Activated B cell treated with CpG ODN at 0.5 μM for 24 hours (primary cell): Measurements from ENCODE around the gene FGF6. TPM values are rescaled to one million over a fixed set of nuclear protein-coding genes. Genes with fewer than 3 reads are reported as not detected.
A peak's percentile ranks its signal among the peaks of the same experiment; 100 is the strongest.

Experiments used
- ATAC-seq: fragments of 200-7000 bp; cut with Tn5 transposase; one replicate; pipeline ENCODE4 v1.10.0; 2021; ENCODE audit warnings: low read depth, mild to moderate bottlenecking, moderate library complexity
- CTCF ChIA-PET: fragments of 350-600 bp; sonication (Branson Sonifier 250); formaldehyde crosslinking; loops from one replicate; lab custom pipeline; 2021; ENCODE audit warnings: antibody characterized with exemption; lab: Charles Lee
- POLR2A ChIA-PET: fragments of 350-600 bp; sonication (Branson Sonifier 250); formaldehyde crosslinking; loops from one replicate; lab custom pipeline; 2021; ENCODE audit warnings: antibody characterized with exemption; lab: Charles Lee
- DNase-seq: peaks from one replicate; pipeline ENCODE4 v3.0.0; 2022
- H3K27ac Mint-ChIP-seq: one replicate; pipeline ENCODE4 v1.8.0; 2020; ENCODE audit warnings: mixed read lengths
- H3K27me3 Mint-ChIP-seq: one replicate; pipeline ENCODE4 v1.8.0; 2021; ENCODE audit warnings: mixed read lengths
- H3K36me3 Mint-ChIP-seq: one replicate; pipeline ENCODE4 v1.8.0; 2021; ENCODE audit warnings: low read depth, mixed read lengths
- H3K4me1 Mint-ChIP-seq: one replicate; pipeline ENCODE4 v1.8.0; 2021; ENCODE audit warnings: mixed read lengths
- H3K4me3 Mint-ChIP-seq: one replicate; pipeline ENCODE4 v1.8.0; 2020; ENCODE audit warnings: mild to moderate bottlenecking, mixed read lengths
- H3K9me3 Mint-ChIP-seq: one replicate; pipeline ENCODE4 v1.8.0; 2020; ENCODE audit warnings: mixed read lengths
- intact Hi-C: fragments of 100-400 bp; cut with micrococcal nuclease; formaldehyde crosslinking; loops from one replicate; pipeline ENCODE4 v1.15.1; 2024
- total RNA-seq: library from RNA; stranded (reverse); gene quantifications from 2 replicates; pipeline ENCODE4 v1.2.3, GENCODE V29; 2022
- TF ChIP-seq, protein P1 (sequence below): fragments of 200-600 bp; IDR thresholded peaks from one replicate; pipeline ENCODE4 v1.8.0; 2022; ENCODE audit warnings: antibody characterized with exemption, mild to moderate bottlenecking

Gene FGF6
- total RNA-seq, 1 donor from 2014 or later, result not detected

DNA sequence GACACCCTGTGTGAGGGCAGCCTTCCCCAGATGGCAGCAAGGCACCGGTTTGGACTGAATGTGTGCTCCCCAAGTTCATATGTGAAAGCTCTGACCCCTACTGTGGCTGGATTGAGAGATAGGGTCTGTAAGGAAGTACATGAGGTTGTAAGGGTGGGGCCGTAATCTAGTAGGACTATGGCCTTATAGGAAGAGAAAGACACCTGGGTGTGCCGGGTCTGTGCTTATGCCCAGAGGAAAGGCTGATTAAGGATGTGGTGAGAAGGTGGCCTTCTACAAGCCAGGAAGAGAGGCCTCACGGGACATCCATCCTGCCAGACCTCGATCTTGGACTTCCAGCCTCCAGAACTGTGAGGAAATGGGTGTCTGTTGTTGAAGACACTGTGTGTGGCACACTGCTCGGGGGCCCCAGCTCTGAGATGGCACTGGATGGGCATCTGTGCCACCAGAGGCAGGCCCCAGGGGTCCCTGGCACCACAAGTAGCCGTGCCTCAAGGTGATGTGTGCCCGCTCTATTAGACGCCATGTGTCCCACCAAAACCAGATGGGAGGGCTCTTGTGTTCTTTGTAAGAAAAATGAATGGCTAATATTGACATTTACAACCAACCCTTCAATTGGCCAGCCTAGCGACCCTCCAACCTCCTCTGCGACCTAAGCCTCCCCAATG lies 22.0 kb downstream of the FGF6 start:
- TF ChIP-seq, protein P1, sequence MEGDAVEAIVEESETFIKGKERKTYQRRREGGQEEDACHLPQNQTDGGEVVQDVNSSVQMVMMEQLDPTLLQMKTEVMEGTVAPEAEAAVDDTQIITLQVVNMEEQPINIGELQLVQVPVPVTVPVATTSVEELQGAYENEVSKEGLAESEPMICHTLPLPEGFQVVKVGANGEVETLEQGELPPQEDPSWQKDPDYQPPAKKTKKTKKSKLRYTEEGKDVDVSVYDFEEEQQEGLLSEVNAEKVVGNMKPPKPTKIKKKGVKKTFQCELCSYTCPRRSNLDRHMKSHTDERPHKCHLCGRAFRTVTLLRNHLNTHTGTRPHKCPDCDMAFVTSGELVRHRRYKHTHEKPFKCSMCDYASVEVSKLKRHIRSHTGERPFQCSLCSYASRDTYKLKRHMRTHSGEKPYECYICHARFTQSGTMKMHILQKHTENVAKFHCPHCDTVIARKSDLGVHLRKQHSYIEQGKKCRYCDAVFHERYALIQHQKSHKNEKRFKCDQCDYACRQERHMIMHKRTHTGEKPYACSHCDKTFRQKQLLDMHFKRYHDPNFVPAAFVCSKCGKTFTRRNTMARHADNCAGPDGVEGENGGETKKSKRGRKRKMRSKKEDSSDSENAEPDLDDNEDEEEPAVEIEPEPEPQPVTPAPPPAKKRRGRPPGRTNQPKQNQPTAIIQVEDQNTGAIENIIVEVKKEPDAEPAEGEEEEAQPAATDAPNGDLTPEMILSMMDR, result no peak
- H3K4me1 Mint-ChIP-seq, result no peaks in the 10 kb centered on the region
- ATAC-seq (no peak), DNase-seq (no peak)
- ChIA-PET CTCF (interaction anchor here (1.0 to 1.3 kb wide), 2 partner anchors 13 kb away, joined by 3 read pairs; no protein-coding TSS in a partner anchor), POLR2A (interaction anchor here (0.6 kb wide), 1 partner anchor 369 kb away, joined by 4 read pairs; no protein-coding TSS in a partner anchor)
- no peaks in the 10 kb centered on the region for H3K9me3 Mint-ChIP-seq
- H3K27me3 Mint-ChIP-seq, result no peaks in the 10 kb centered on the region
- intact Hi-C loops, result loop anchor here (5.0 kb wide), 2 partner anchors 116 to 579 kb away; no protein-coding TSS in a partner anchor
- H3K27ac Mint-ChIP-seq, result no peak overlapping the region
- H3K36me3 Mint-ChIP-seq, result no peaks in the 10 kb centered on the region
- H3K4me3 Mint-ChIP-seq, result no peak overlapping the region

DNA sequence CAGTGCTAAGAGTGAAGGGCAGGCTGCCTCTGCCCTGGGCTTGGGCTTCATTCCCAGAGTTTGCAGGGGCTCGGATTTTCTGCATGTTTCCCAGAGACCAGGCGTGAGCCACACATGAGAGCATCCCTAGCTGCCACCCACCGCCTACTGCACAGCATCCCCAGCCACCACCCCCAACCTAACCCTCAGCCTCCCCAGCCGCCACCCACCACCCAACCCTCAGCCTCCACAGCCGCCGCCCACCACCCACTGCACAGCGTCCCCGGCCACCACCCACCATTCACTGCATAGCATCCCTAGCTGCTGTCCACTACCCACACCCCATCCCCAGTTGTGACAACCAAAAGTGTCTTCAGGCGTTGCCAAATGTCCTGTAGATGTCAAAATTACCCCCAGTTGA lies 22.6 kb downstream of the FGF6 start:
- ChIA-PET POLR2A (interaction anchor here (0.6 kb wide), 1 partner anchor 368 kb away, joined by 4 read pairs; no protein-coding TSS in a partner anchor), CTCF (interaction anchor here (1.0 to 1.3 kb wide), 2 partner anchors 12 to 14 kb away, joined by 3 read pairs; no protein-coding TSS in a partner anchor)
- TF ChIP-seq, protein P1, result no peak
- H3K9me3 Mint-ChIP-seq, result no peaks in the 10 kb centered on the region
- intact Hi-C loops, result loop anchor here (5.0 kb wide), 2 partner anchors 116 to 579 kb away; no protein-coding TSS in a partner anchor
- H3K27ac Mint-ChIP-seq, result no peak overlapping the region
- no peaks in the 10 kb centered on the region for H3K27me3 Mint-ChIP-seq
- no peak for ATAC-seq
- H3K36me3 Mint-ChIP-seq, result no peaks in the 10 kb centered on the region
- DNase-seq, result no peak
- H3K4me1 Mint-ChIP-seq, result no peaks in the 10 kb centered on the region
- no peak overlapping the region for H3K4me3 Mint-ChIP-seq

DNA sequence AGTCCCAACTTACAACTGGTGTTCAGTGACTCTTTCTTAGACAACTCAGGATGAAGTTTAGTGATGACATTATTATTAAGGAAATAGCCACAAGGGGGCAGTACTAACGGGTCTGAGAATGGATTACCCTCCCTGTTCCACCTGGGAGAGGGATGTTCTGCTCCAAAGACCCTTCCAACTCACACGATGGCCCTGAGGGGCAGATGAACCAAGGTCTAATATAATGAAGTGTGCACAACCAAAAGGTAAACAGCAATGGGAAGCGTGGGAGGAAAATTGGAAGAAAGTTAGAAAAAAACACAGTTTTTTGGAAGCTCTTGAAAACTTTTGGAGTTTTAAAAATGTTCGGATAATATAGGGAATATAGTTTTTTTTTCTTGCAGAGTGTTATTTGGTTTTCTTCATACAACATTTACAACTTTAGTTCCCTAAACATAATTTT lies 24.0 kb downstream of the FGF6 start:
- CTCF ChIA-PET, result interaction anchor here (0.6 to 2.3 kb wide), 4 partner anchors 18 to 123 kb away, joined by 3 to 9 read pairs (median 4); no protein-coding TSS in a partner anchor
- no peak overlapping the region for H3K27ac Mint-ChIP-seq
- H3K4me1 Mint-ChIP-seq, result no peaks in the 10 kb centered on the region
- intact Hi-C loops, result loop anchor here (1.0 to 5.0 kb wide), 4 partner anchors 106 to 581 kb away; no protein-coding TSS in a partner anchor
- no peak overlapping the region for H3K4me3 Mint-ChIP-seq
- DNase-seq (no peak), ATAC-seq (peak; percentile 31)
- POLR2A ChIA-PET, result no interaction called here
- H3K36me3 Mint-ChIP-seq, result no peaks in the 10 kb centered on the region
- TF ChIP-seq, protein P1, result no peak
- no peaks in the 10 kb centered on the region for H3K9me3 Mint-ChIP-seq
- H3K27me3 Mint-ChIP-seq, result peaks cover 5% of the 10 kb centered on the region

DNA sequence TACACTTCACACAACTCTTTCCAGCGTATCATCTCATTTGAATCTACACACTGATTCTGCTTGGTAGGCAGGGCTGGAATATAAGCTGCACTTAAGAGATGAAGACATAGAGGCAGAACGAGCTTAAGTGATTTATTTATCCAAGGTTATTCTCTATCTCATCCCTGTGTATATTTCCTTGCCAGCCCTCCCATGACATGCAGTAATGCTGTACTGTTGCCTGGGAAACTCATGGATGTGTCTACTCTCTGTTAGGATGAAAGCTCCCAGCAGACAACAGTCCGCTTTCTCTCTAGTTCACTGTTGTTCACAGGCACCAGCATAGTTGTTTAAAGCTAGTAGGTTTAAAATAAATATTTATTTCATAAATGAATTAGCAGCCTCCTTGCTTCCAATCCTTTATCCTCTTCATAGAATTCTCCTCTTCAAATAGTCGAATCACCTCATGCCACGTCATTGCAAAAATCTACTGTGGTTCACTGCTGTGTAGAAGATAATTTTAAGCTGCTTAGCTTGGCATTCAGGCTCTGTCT lies 25.4 kb downstream of the FGF6 start:
- CTCF ChIA-PET, result interaction anchor here (1.0 to 2.3 kb wide), 4 partner anchors 18 to 534 kb away, joined by 3 to 9 read pairs (median 6); no protein-coding TSS in a partner anchor
- ATAC-seq, result no peak
- H3K27me3 Mint-ChIP-seq, result peaks cover 17% of the 10 kb centered on the region
- no peaks in the 10 kb centered on the region for H3K36me3 Mint-ChIP-seq
- H3K4me1 Mint-ChIP-seq, result no peaks in the 10 kb centered on the region
- no peak overlapping the region for H3K27ac Mint-ChIP-seq
- intact Hi-C loops, result loop anchor here (5.0 kb wide), 2 partner anchors 113 to 582 kb away; no protein-coding TSS in a partner anchor
- H3K9me3 Mint-ChIP-seq, result no peaks in the 10 kb centered on the region
- DNase-seq, result no peak
- TF ChIP-seq, protein P1, result no peak
- H3K4me3 Mint-ChIP-seq, result no peak overlapping the region
- POLR2A ChIA-PET, result no interaction called here

- Mint-ChIP-seq H3K36me3 (no peaks in the 10 kb centered on the region), H3K27ac (no peak overlapping the region), H3K27me3 (peaks cover 20% of the 10 kb centered on the region), H3K4me1 (no peaks in the 10 kb centered on the region), H3K4me3 (no peak overlapping the region), H3K9me3 (no peaks in the 10 kb centered on the region)
- no peak for ATAC-seq
- intact Hi-C loops, result no loop called here
- DNase-seq, result no peak
- TF ChIP-seq, protein P1, result no peak
- ChIA-PET CTCF (no interaction called here), POLR2A (no interaction called here)
These were observed 26.7 kb downstream of the FGF6 start for GRCh38 chr12:4418913-4419312.
